GM18498 (cell line): ENCODE measurements around the gene SIK3.
"Not testable (repeated sequence)": the region's sequence is repeated elsewhere in the genome, so short reads cannot be mapped to it uniquely, and the experiment has no call there.

Experiments used
- ATAC-seq: cut with Tn5 transposase; IDR thresholded peaks from one replicate; pipeline ENCODE4 v1.9.1; 2021; ENCODE audit warnings: mild to moderate bottlenecking, moderate library complexity; ENCODE audit not compliant: unreplicated experiment

Gene SIK3

GRCh38 chr11:117098269-117099232, at the start of gene SIK3:
TSS of gene SIK3 (minus strand) at chr11:117098428. CDS start at chr11:117098415, 13 bp downstream.
- ATAC-seq, result peak; percentile 84

DNA sequence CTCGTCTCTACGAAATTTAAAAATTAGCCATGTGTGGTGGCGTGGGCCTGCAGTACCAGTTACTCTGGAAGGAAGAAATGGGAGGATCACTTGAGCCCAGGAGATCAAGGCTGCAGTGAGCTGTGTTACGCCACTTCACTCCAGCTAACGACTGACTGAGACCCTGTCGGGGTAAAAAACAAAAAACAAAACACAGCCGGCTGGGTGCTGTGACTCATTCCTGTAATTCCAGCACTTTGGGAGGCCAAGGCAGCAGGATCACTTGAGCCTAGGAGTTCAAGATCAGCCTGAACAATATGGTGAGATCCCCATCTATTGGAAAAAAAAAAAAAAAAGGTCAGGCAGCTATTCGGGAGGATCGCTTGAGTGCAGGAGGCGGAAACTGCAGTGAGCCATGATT, 48.3 kb upstream of the SIK3 start:
- no peak for ATAC-seq

GRCh38 chr11:117145393-117145761, 47.1 kb upstream of the SIK3 start:
- ATAC-seq, result no peak

GRCh38 chr11:117144477-117145392, 46.5 kb upstream of the SIK3 start:
- peak; percentile 54 for ATAC-seq

DNA sequence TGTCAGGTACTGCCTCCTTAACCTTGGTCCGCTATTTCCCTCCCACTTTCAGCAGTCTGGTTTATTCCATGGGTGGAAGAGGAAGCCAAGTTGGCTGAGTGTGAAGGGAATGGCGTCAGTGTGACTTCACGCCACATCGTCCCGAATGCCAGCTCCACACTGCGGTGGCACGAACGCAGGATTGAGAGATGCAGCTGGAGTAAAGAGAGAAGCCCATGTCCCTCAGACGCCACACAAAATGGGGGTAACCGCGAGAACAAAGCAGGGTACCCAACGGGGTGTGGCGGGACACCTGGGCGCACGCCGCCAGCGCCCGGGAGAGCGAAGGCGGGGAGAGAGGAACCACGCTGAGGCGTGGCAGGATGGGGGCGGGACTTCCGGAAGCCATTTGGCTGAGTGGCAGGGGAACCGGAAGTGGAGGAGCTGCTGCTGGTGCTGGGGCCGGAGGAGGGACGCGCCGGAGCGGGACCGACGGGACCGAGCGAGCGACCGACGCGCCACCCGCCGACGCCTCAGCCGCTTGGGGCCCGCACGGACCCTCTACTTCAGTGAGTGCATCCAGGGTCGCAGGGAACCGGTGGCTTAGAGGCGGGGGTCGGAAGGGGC, 45.7 kb upstream of the SIK3 start, which contains the start of gene PAFAH1B2:
Gene PAFAH1B2 (plus strand): TSS at position 417 of the 606 bp plus-strand sequence. CDS start 8,161 bp downstream, outside the sequence.
- ATAC-seq, result peak; percentile 94

DNA sequence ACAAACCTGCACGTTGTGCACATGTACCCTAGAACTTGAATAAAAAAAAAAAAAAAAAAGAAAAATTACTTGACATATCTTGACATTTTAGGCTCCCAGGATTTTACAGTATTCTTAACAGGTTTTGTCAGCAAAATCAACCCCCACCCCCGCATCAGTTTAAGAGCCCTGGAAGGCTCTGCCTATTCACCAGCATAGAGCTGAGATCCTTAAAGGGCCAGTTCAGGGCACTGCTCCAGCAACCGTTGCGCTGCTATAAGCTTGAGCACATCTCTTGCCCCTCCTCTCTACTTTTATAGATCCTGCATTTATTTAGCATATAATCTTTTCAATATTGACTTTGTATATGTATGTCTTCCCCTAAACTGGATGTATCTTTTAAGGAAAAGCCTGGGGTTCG, 45.2 kb upstream of the SIK3 start:
- peak; percentile 16 for ATAC-seq

DNA sequence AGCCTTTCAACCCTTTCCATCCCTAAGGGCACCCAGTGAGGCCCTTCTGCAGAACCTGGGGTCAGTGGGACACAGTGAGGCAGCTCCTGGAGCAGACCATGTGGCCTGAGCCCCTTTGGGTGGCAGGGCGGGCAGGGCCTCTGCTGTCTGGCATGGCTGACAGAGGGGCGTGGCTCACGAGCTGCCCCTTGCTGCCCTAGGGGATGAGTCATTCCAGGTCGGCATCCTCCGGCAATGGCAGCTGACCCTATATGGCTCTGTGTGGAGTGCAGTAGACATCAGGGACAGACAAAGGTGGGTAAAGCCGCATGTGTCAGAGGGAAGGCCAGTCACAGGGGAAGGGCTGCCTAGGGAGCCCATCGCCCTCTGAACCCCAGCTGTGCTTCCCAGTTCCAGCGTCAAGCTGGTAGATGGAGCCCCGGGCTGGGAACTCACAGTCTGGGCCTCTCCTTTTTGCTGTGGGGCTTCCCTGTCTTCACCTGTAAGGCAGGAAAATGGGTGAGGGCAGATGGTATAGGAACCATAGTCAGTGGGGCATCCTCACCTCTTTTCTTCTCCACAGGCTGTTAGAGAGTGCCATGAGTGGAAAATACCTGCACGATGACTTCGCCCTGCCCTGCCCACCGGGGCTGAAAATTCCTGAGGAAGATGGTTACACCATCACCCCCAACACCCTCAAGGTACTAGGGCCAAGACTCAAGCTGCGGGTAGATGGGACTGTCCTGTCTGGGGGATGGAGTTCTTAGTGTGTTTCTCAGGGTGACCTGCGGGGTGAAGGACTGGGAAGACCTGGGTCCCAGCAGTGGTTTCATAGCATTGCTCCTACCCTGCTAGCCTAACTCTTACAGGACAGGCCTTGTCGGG, 39.2 kb upstream of the SIK3 start:
- not testable (repeated sequence) for ATAC-seq

DNA sequence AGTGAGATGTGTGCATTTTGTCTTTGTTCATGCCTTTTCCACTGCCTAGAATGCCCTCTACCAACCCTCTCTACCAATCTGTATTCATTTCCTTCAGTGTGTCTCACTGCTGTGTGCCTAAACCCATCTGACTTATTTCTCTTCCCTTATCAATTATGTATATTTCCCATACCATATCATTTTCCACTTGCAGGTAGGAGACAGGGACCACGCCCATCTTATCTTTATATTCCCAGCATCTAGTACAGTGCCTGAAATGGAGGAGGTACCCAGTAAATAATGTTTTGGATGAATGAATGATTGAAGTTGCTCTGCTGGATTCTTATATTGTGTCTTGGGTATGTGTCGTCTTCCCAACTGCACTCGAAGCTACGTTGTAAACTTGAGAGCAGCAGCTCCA, 36.8 kb upstream of the SIK3 start:
- ATAC-seq, result not testable (repeated sequence)

GRCh38 chr11:117134431-117134830, 36.2 kb upstream of the SIK3 start:
- no peak for ATAC-seq

DNA sequence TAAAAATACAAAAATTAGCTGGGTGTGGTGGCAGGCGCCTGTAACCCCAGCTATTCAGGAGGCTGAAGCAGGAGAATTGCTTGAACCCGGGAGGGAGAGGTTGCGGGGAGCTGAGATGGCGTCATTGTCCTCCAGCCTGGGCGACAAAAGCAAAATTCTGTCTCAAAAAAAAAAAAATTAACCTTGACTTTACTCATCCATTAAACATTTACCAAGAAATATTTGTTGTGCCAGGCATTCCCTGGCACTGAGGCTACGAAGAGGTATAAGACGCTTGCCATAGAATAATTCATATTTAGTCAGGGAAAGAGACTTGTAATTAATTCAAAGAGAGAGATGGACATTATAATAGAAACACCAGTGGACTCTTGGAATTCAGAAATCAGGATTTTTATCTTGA, 32.7 kb upstream of the SIK3 start:
- no peak for ATAC-seq

GRCh38 chr11:117130396-117130795, 32.2 kb upstream of the SIK3 start:
- ATAC-seq, result not testable (repeated sequence)

DNA sequence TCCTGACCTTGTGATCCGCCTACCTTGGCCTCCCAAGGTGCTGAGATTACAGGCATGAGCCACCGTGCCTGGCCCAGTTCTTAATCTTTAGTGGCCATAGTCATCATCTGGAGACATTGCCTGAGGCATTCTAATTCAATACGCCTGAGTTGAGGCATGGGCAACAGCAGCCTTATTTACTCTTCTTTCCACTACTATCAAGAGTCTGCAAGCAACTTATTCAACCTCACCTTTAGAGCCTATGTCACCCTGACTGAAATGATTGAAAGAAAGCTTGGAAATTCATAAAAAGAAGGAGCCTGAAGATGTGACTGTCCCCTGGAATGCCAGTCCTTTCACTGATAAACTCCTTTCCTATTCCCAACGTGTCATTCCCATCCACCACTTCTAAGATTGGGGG, 30.1 kb upstream of the SIK3 start:
- no peak for ATAC-seq

GRCh38 chr11:117127171-117127901, 29.1 kb upstream of the SIK3 start:
- no peak for ATAC-seq

- no peak for ATAC-seq
Measured at GRCh38 chr11:117126223-117126965, 28.2 kb upstream of the SIK3 start.

DNA sequence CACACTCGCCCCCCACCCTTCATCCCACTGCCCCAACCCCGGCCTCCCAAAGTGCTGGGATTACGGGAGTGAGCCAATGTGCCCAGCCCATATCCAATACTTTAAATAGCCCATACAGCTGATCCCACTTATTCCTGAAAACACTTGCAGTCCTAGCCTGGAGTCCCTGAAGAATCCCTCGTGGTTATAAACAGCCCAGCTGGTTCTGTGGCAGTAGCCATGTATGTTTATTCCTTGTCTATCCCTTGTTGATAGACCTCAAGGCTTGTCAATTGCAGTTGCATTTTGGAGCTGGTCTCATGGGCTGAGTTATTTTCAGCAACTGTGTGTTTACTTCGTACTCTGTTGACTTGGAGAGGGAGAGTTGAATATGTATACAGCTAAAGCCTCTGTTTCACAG, 24.3 kb upstream of the SIK3 start:
- ATAC-seq, result no peak

DNA sequence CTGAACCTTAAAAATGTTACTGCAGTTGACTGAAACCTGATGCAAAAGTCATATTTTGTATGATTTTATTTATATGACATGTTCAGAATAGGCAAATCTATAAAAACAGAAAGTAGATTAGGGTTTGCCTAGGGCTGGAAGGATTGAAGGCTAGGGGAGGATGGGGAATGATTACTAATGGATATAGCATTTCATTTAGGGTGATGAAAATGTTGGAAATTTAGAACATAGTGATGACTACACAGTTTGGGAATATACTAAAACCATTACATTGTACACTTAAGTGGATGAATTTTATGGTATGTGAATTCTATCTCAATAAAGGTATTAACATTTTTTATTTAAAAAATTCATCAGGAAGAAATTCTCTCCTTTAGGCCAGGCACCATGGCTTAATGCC, 22.9 kb upstream of the SIK3 start:
- ATAC-seq, result no peak

GRCh38 chr11:117117681-117118080, 19.5 kb upstream of the SIK3 start:
- no peak for ATAC-seq

DNA sequence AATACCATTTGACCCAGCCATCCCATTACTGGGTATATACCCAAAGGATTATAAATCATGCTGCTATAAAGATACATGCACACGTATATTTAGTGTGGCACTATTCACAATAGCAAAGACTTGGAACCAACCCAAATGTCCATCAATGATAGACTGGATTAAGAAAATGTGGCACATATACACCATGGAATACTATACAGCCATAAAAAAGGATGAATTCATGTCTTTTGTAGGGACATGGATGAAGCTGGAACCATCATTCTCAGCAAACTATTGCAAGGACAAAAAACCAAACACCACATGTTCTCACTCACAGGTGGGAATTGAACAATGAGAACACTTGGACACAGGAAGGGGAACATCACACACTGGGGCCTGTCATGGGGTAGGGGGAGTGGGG, 14.7 kb upstream of the SIK3 start:
- not testable (repeated sequence) for ATAC-seq

- ATAC-seq, result not testable (repeated sequence)
Measured at GRCh38 chr11:117112497-117112896, 14.3 kb upstream of the SIK3 start.
